Thoracic aorta (tissue), 2 donors: Measurements from ENCODE around the gene PDSS1. TPM values are rescaled to one million over a fixed set of nuclear protein-coding genes. Genes with fewer than 3 reads are reported as not detected.

Experiments
- ATAC-seq: fragments of 150-250 bp; one replicate; pipeline ENCODE4 v1.8.0; 2017; ENCODE audit warnings: low read depth; ENCODE audit not compliant: insufficient number of reproducible peaks, low FRiP score
- DNase-seq: peaks from one replicate; pipeline ENCODE4 v3.0.0-alpha.2; 2020; ENCODE audit warnings: low spot score
- H3K27ac ChIP-seq, 2 donors: fragments of 200-600 bp; sonication (generic); 1 replicate in 1 of 2; 2 replicates in 1 of 2; pipeline ENCODE4 v1.5.1; 2016; ENCODE audit warnings: mild to moderate bottlenecking in 2 of 2, moderate library complexity in 2 of 2
- H3K27me3 ChIP-seq: fragments of 200-600 bp; sonication (generic); replicated peaks from 2 replicates; pipeline ENCODE4 v1.6.0; 2016; ENCODE audit warnings: mild to moderate bottlenecking; ENCODE audit not compliant: insufficient read depth
- H3K36me3 ChIP-seq: fragments of 200-600 bp; sonication (generic); one replicate; pipeline ENCODE4 v1.5.1; 2016
- H3K4me1 ChIP-seq, 2 donors: fragments of 200-600 bp; sonication (generic); 1 replicate in 1 of 2; 2 replicates in 1 of 2; pipeline versions ENCODE4 v1.5.1 to v1.6.0; 2016; ENCODE audit warnings: low read depth in 2 of 2, mild to moderate bottlenecking in 1 of 2; ENCODE audit not compliant: control insufficient read depth in 1 of 2
- H3K4me3 ChIP-seq: fragments of 200-600 bp; sonication (generic); 2 replicates; pipeline ENCODE4 v1.5.1; 2016; ENCODE audit warnings: mild to moderate bottlenecking
- H3K9me3 ChIP-seq: fragments of 200-600 bp; sonication (generic); 2 replicates; pipeline ENCODE4 v1.5.1; 2016
- total RNA-seq, 2 donors: library from RNA; depleted of rRNA; stranded (reverse); fragments of >200 nt; gene quantifications; one replicate each; pipeline versions ENCODE4 v1.1.0 to v1.2.3, GENCODE V29; 2016
- TF ChIP-seq, protein P1 (sequence below): fragments of 200-600 bp; sonication (generic); IDR thresholded peaks from one replicate; pipeline ENCODE4 v1.5.1; 2019; ENCODE audit warnings: antibody characterized with exemption

PDSS1 gene
- total RNA-seq, 2 donors from 2014 or later = 2.0 to 5.4 TPM

DNA sequence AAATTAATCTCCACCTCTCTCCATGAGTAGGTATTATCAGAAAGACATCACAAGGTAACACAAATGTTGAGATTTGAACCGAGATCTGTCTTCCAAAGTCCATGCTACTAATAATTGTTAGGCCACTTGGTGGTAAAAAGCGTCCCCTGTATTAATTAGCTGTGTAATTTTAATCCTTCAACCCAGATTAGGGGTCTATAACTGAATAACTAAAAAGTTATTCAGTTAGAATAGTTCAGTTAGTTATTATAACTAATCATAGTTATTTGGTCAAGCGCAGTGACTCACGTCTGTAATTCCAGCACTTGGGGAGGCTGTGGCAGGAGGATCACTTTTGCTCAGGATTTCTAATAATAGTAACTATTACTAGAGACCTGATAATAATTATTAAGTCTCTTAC lies 5.6 kb downstream of the PDSS1 start:
- Histone ChIP-seq H3K27me3 (no peaks in the 10 kb centered on the region), H3K4me3 (no peak overlapping the region), H3K9me3 (no peaks in the 10 kb centered on the region), H3K27ac (no peak overlapping the region), H3K4me1 (peaks cover 5 to 8% of the 10 kb centered on the region in 2 donors), H3K36me3 (no peaks in the 10 kb centered on the region)
- ATAC-seq = no peak
- no peak for DNase-seq
- TF ChIP-seq, protein P1, sequence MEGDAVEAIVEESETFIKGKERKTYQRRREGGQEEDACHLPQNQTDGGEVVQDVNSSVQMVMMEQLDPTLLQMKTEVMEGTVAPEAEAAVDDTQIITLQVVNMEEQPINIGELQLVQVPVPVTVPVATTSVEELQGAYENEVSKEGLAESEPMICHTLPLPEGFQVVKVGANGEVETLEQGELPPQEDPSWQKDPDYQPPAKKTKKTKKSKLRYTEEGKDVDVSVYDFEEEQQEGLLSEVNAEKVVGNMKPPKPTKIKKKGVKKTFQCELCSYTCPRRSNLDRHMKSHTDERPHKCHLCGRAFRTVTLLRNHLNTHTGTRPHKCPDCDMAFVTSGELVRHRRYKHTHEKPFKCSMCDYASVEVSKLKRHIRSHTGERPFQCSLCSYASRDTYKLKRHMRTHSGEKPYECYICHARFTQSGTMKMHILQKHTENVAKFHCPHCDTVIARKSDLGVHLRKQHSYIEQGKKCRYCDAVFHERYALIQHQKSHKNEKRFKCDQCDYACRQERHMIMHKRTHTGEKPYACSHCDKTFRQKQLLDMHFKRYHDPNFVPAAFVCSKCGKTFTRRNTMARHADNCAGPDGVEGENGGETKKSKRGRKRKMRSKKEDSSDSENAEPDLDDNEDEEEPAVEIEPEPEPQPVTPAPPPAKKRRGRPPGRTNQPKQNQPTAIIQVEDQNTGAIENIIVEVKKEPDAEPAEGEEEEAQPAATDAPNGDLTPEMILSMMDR = no peak

DNA sequence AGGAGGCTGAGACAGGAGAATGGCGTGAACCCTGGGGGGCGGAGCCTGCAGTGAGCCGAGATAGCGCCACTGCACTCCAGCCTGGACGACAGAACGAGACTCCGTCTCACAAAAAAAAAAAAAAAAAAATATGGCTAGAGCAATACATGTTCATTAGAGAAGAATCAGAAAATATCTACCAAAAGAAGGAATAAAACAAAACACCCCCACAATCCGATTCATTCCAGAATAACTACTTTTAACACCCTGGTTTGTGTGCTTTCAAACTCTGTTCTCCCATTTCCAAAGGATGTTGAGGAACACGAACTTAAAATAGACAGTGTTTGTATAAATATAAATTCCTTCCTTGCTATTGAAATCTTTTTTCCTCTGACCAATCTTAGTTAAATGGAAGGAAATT lies 6.5 kb downstream of the PDSS1 start:
- DNase-seq = no peak
- Histone ChIP-seq H3K9me3 (no peaks in the 10 kb centered on the region), H3K27ac (no peak overlapping the region), H3K27me3 (no peaks in the 10 kb centered on the region), H3K4me3 (no peak overlapping the region), H3K36me3 (no peaks in the 10 kb centered on the region), H3K4me1 (no peaks in the 10 kb centered on the region)
- TF ChIP-seq, protein P1 = no peak
- ATAC-seq = no peak

DNA sequence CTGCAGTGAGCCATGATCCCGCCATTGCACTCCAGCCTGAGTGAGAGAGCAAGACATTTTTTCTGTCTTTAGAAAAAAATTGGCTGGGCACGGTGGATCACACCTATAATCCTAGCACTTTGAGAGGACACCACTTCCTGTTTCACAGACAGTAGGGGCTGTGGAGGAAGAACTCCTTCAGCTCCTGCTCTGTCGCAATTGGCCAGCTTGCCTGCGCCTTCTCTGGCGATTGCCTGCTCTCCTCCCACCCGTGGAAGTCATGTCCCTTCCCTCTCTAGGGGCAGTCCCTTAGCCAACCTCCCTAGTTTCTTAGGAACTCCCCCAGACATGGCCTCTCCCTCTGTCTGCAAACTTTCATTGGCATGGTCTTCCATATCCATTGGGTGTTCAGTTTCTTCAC lies 8.7 kb downstream of the PDSS1 start:
- H3K27me3 ChIP-seq = no peaks in the 10 kb centered on the region
- ATAC-seq (no peak), DNase-seq (no peak)
- H3K9me3 ChIP-seq = no peaks in the 10 kb centered on the region
- no peaks in the 10 kb centered on the region for H3K36me3 ChIP-seq
- TF ChIP-seq, protein P1 = no peak
- H3K27ac ChIP-seq = no peak overlapping the region
- H3K4me3 ChIP-seq = no peak overlapping the region
- H3K4me1 ChIP-seq = no peaks in the 10 kb centered on the region

DNA sequence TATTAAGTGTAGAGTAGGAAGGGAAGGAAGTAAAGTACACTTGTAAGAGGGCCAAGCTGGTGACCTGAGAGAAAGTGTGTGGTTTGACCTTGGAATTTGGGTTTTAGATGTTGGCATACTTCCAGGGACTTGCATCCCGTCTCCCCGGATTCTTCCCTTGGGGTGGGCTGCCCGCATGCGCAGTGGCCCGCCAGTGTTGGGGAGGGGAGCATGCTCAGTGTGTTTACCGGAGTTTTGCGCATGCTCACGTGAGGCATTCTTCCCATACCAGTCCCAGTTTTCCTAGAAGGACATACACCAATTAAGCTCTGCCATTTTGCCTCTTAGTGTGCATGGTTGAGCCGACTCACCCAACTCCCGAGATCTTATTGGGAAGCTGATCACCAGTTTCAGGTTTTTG lies 9.4 kb downstream of the PDSS1 start:
- Histone ChIP-seq H3K4me3 (no peak overlapping the region), H3K4me1 (no peaks in the 10 kb centered on the region), H3K9me3 (no peaks in the 10 kb centered on the region), H3K36me3 (no peaks in the 10 kb centered on the region), H3K27ac (no peak overlapping the region), H3K27me3 (no peaks in the 10 kb centered on the region)
- ATAC-seq (no peak), DNase-seq (no peak)
- TF ChIP-seq, protein P1 = no peak

DNA sequence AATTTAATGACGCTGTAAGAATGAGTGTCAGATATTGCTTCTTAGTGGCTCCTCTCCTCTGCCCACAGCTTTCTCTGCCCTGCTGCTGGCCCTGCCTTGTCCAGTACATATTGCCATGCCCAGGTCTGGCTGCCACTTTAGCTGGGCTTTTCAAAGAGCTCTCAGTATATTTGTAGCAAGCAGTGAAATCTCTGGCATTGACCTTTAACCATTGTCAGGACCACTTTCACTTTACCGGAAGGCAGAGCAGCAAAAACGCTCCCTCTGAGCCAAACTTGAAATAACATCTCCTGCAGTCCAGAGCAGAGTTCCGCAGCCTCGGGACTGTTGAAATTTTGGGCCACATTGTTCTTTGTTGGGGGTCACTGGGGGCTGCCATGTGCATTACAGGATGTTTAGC lies 13.8 kb downstream of the PDSS1 start:
- Histone ChIP-seq H3K27me3 (no peaks in the 10 kb centered on the region), H3K27ac (no peak overlapping the region), H3K4me1 (no peaks in the 10 kb centered on the region), H3K9me3 (no peaks in the 10 kb centered on the region), H3K36me3 (no peaks in the 10 kb centered on the region), H3K4me3 (no peak overlapping the region)
- DNase-seq (no peak), ATAC-seq (no peak)
- TF ChIP-seq, protein P1 = no peak
